WTC11 (cell line): ENCODE results near the gene COL5A2. TPM values are rescaled to one million over a fixed set of nuclear protein-coding genes. Genes with fewer than 3 reads are reported as not detected.

Experiments used
- ATAC-seq: fragments of 200-7000 bp; cut with Tn5 transposase; 2 replicates; pipeline ENCODE4 v1.10.0; 2021; ENCODE audit warnings: mild to moderate bottlenecking, moderate library complexity
- CTCF ChIA-PET: fragments of 300-600 bp; sonication (Branson Sonifier 250); formaldehyde crosslinking; loops from one replicate; lab custom pipeline; 2021; ENCODE audit warnings: antibody characterized with exemption; lab: Charles Lee
- POLR2A ChIA-PET: fragments of 350-600 bp; sonication (Branson Sonifier 250); formaldehyde crosslinking; loops from one replicate; lab custom pipeline; 2021; ENCODE audit warnings: antibody characterized with exemption; lab: Charles Lee
- DNase-seq: peaks from one replicate; pipeline ENCODE4 v3.0.0; 2021; ENCODE audit warnings: low spot score
- H3K27ac Mint-ChIP-seq: 2 replicates; pipeline ENCODE4 v1.8.0; 2021; ENCODE audit warnings: mixed read lengths
- H3K27me3 Mint-ChIP-seq: 2 replicates; pipeline ENCODE4 v1.8.0; 2021; ENCODE audit warnings: low read depth, mild to moderate bottlenecking, moderate library complexity, mixed read lengths
- H3K36me3 Mint-ChIP-seq: 2 replicates; pipeline ENCODE4 v1.8.0; 2021; ENCODE audit warnings: mixed read lengths
- H3K4me1 Mint-ChIP-seq: 2 replicates; pipeline ENCODE4 v1.8.0; 2022; ENCODE audit warnings: mixed read lengths
- H3K4me3 Mint-ChIP-seq: 2 replicates; pipeline ENCODE4 v1.8.0; 2021; ENCODE audit warnings: mild to moderate bottlenecking, moderate library complexity, mixed read lengths
- H3K9me3 Mint-ChIP-seq: 2 replicates; pipeline ENCODE4 v1.8.0; 2021; ENCODE audit warnings: mixed read lengths
- CBFB ChIP-seq: sonication (generic); formaldehyde crosslinking; IDR thresholded peaks from 2 replicates; pipeline ENCODE4 v1.8.1; 2022; ENCODE audit warnings: mild to moderate bottlenecking, low read depth, missing genetic modification reagents
- E2F5 ChIP-seq: sonication (generic); formaldehyde crosslinking; IDR thresholded peaks from 2 replicates; pipeline ENCODE4 v1.8.1; 2022; ENCODE audit warnings: mild to moderate bottlenecking, moderate library complexity, missing genetic modification reagents
- FOXK1 ChIP-seq: sonication (generic); formaldehyde crosslinking; IDR thresholded peaks from 2 replicates; pipeline ENCODE4 v1.8.0; 2022; ENCODE audit warnings: mild to moderate bottlenecking, moderate library complexity, missing genetic modification reagents
- IRF2 ChIP-seq: sonication (generic); formaldehyde crosslinking; IDR thresholded peaks from 2 replicates; pipeline ENCODE4 v1.8.0; 2022; ENCODE audit warnings: low read depth, missing genetic modification reagents, borderline replicate concordance
- JAZF1 ChIP-seq: fragments of 250-450 bp; sonication (Bioruptor Pico); IDR thresholded peaks from 2 replicates; pipeline ENCODE4 v1.9.0; 2021; ENCODE audit warnings: moderate library complexity, mild to moderate bottlenecking, inconsistent platforms
- KAT7 ChIP-seq: sonication (generic); formaldehyde crosslinking; IDR thresholded peaks from 2 replicates; pipeline ENCODE4 v1.8.1; 2023; ENCODE audit warnings: missing genetic modification reagents, mild to moderate bottlenecking, borderline replicate concordance
- MLX ChIP-seq: sonication (generic); formaldehyde crosslinking; IDR thresholded peaks from 2 replicates; pipeline ENCODE4 v1.8.1; 2023; ENCODE audit warnings: mild to moderate bottlenecking, missing genetic modification reagents, moderate library complexity
- NR3C1 ChIP-seq: sonication (generic); formaldehyde crosslinking; conservative IDR thresholded peaks from 2 replicates; pipeline ENCODE4 v1.8.1; 2023; ENCODE audit warnings: low read depth, mild to moderate bottlenecking, missing genetic modification reagents
- RORB ChIP-seq: fragments of 250-450 bp; sonication (Bioruptor Pico); IDR thresholded peaks from 2 replicates; pipeline ENCODE4 v1.9.0; 2021; ENCODE audit warnings: mild to moderate bottlenecking
- SP1 ChIP-seq: sonication (generic); formaldehyde crosslinking; conservative IDR thresholded peaks from 2 replicates; pipeline ENCODE4 v1.8.1; 2022; ENCODE audit warnings: missing genetic modification reagents
- TP53 ChIP-seq: sonication (generic); formaldehyde crosslinking; IDR thresholded peaks from 2 replicates; pipeline ENCODE4 v1.8.1; 2023; ENCODE audit warnings: mild to moderate bottlenecking, missing genetic modification reagents
- USF1 ChIP-seq: sonication (generic); formaldehyde crosslinking; IDR thresholded peaks from 2 replicates; pipeline ENCODE4 v1.8.0; 2022; ENCODE audit warnings: mild to moderate bottlenecking, missing genetic modification reagents
- USF2 ChIP-seq: sonication (generic); formaldehyde crosslinking; IDR thresholded peaks from 2 replicates; pipeline ENCODE4 v1.8.1; 2023; ENCODE audit warnings: mild to moderate bottlenecking, missing genetic modification reagents, moderate library complexity
- ZBTB21 ChIP-seq: sonication (generic); formaldehyde crosslinking; IDR thresholded peaks from 2 replicates; pipeline ENCODE4 v1.8.1; 2023; ENCODE audit warnings: mild to moderate bottlenecking, missing genetic modification reagents, borderline replicate concordance
- ZMAT4 ChIP-seq: fragments of 250-450 bp; sonication (Bioruptor Pico); IDR thresholded peaks from 2 replicates; pipeline ENCODE4 v1.9.0; 2021; ENCODE audit warnings: mild to moderate bottlenecking
- ZNF281 ChIP-seq: sonication (generic); formaldehyde crosslinking; IDR thresholded peaks from 2 replicates; pipeline ENCODE4 v1.8.0; 2023; ENCODE audit warnings: mild to moderate bottlenecking, missing genetic modification reagents
- ZNF317 ChIP-seq: sonication (generic); formaldehyde crosslinking; IDR thresholded peaks from 2 replicates; pipeline ENCODE4 v1.8.1; 2023; ENCODE audit warnings: low read depth, mild to moderate bottlenecking, moderate library complexity, missing genetic modification reagents, borderline replicate concordance
- ZNF532 ChIP-seq: fragments of 250-450 bp; sonication (Bioruptor Pico); IDR thresholded peaks from 2 replicates; pipeline ENCODE4 v1.9.0; 2021; ENCODE audit warnings: mild to moderate bottlenecking, borderline replicate concordance
- total RNA-seq: library from RNA; stranded (reverse); gene quantifications from 3 replicates; pipeline ENCODE4 v1.2.3, GENCODE V29; 2021

Gene COL5A2
- total RNA-seq, 1 experiment from 2014 or later: 16.0 TPM

- no peak overlapping the region for H3K27ac Mint-ChIP-seq
- peaks cover 13% of the 10 kb centered on the region for H3K9me3 Mint-ChIP-seq
- no peak for TF ChIP-seq JAZF1 (CRISPR knock-in tag)
- TF ChIP-seq NR3C1 (CRISPR knock-in tag): no peak
- no peak for TF ChIP-seq ZNF317 (CRISPR knock-in tag)
- no peak for TF ChIP-seq USF2 (CRISPR knock-in tag)
- no peak for TF ChIP-seq ZNF281 (CRISPR knock-in tag)
- no peak for TF ChIP-seq FOXK1
- no peak for TF ChIP-seq CBFB (CRISPR knock-in tag)
- no peak for TF ChIP-seq MLX (CRISPR knock-in tag)
- no peak for TF ChIP-seq KAT7 (CRISPR knock-in tag)
- TF ChIP-seq ZBTB21 (CRISPR knock-in tag): no peak
- ATAC-seq: no peak
- no peak overlapping the region for H3K4me3 Mint-ChIP-seq
- POLR2A ChIA-PET: interaction anchor here (0.7 kb wide), 1 partner anchor 18 kb away, joined by 3 read pairs; no protein-coding TSS in a partner anchor
- H3K4me1 Mint-ChIP-seq: peaks cover 4% of the 10 kb centered on the region
- no peaks in the 10 kb centered on the region for H3K27me3 Mint-ChIP-seq
- CTCF ChIA-PET: interaction anchor here (1.6 kb wide), 1 partner anchor 12 kb away, joined by 10 read pairs; no protein-coding TSS in a partner anchor
- H3K36me3 Mint-ChIP-seq: no peaks in the 10 kb centered on the region
- DNase-seq: no peak
These were observed 11.1 kb upstream of the COL5A2 start for GRCh38 chr2:189190685-189191084.

- DNase-seq: no peak
- Mint-ChIP-seq H3K4me3 (no peak overlapping the region), H3K4me1 (peaks cover 4% of the 10 kb centered on the region), H3K27ac (no peak overlapping the region), H3K36me3 (no peaks in the 10 kb centered on the region), H3K9me3 (0 out of 2 replicates have a peak, but pooled peaks cover 4% of the 10 kb centered on the region), H3K27me3 (no peaks in the 10 kb centered on the region)
- ATAC-seq: no peak
- CTCF ChIA-PET: no interaction called here
- POLR2A ChIA-PET: no interaction called here
- TF ChIP-seq E2F5 (CRISPR knock-in tag) (no peak), ZMAT4 (CRISPR knock-in tag) (no peak), USF1 (CRISPR knock-in tag) (no peak), JAZF1 (CRISPR knock-in tag) (no peak), USF2 (CRISPR knock-in tag) (no peak), IRF2 (CRISPR knock-in tag) (no peak), SP1 (CRISPR knock-in tag) (no peak), RORB (no peak), ZNF532 (CRISPR knock-in tag) (no peak), ZNF281 (CRISPR knock-in tag) (no peak), TP53 (CRISPR knock-in tag) (no peak)
These were observed 8.7 kb upstream of the COL5A2 start for GRCh38 chr2:189188115-189188805.
